Right renal pelvis (tissue), 4 donors: ENCODE data around the gene NRXN2. TPM values are rescaled to one million over a fixed set of nuclear protein-coding genes. Genes with fewer than 3 reads are reported as not detected.

Experiments
- DNase-seq, 4 donors: peaks; one replicate each; pipeline ENCODE4 v3.0.0-alpha.2; 2013; ENCODE audit warnings: low read depth in 4 of 4, low spot score in 3 of 4, missing footprints in 1 of 4
- polyA plus RNA-seq, 4 donors: library from polyadenylated mRNA; unstranded; fragments of 120-200 nt; gene quantifications; one replicate each; pipeline ENCODE4 v1.2.1, GENCODE V29; 2013; ENCODE audit not compliant: insufficient read length in 4 of 4

NRXN2 gene
- polyA plus RNA-seq, 4 donors, result 15.5 to 27.8 (median 17.0) TPM

DNA sequence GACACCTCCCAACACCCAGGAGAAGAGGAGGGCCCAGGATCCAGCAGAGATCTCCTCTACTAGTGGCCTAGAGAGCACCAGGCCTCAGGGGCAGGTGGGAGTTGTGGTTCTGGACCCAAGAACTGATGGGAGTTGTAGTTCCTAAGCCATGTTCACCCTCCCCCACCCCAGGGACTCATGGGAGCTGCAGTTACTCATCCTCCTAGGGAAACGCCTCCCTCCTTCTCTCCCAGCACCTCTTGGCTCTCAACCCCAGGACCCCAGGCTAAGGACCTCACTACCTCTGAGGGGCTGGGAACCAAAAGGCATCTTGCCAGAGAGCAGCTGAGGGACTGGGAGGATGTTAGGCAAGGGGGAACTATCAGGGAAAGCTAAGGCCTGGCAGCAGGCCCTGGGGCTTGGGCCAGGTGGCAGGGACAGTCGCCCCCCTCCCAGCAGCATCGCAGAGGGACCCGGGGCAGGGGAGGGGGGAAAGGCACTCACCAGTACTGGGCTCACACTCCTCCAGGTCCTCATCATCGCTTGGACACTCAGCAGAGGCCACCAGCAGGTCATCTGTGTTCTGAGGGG, 103.1 kb downstream of the NRXN2 start:
- DNase-seq, result peak in 1 of 4 donors; percentile 67

DNA sequence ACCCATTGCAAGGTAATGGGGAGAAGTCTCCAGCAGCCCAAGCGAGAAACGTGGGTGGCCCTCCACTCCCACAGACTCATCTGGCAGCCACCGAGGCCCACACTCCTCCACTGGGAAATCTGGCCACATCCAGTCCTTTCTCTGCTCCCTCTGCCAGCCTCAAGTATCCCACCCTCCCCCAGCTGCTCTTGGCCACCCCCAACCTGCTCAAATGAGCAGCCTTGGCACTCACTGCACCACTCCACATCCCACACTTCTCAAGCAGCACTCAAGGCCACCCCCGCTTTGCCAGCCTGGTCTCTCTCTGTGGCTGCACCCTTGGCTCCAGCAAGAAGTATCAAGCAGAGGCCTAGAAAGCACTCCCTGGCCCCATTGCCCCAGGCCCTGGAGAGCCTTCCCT, 103.8 kb downstream of the NRXN2 start:
- no peak for DNase-seq

DNA sequence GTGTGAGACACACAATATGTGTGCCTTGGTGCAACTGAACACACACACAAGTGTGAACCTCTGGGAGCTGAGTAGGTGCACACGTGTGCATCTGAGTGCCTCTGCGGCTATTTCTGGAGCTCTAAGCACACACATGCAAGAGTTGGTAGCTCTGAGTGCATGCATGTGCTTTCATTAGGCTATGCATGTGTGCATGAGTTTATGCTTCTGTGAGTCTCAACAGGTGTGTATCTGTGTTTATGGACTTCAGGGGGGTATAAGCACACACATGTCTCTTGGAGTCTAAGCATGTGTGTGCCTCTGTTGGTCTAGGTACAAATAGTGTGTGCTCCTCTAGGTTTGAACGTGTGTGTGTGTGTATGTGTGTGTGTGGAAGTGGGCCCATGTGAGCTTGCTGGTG, 106.2 kb downstream of the NRXN2 start:
- DNase-seq, result no peak

DNA sequence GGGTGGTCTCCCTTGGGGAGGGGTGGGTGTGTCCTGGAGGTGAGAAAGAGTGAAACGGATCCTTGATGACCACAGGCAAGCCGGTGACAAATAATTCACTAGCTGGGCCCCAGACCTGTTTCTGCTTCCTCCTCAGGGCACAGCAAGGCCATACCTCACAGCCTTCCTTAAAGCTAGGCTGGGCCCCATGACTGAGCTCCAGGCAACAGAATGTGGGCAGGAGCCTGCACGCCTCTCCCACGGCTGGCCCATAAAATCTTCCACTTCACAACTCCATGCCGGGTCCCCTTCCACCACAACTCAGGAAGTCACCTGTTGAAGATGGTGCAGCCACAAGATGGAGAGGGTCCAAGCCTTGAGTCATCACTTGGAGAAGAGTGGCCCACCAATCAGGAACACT, 108.1 kb downstream of the NRXN2 start:
- no peak for DNase-seq

DNA sequence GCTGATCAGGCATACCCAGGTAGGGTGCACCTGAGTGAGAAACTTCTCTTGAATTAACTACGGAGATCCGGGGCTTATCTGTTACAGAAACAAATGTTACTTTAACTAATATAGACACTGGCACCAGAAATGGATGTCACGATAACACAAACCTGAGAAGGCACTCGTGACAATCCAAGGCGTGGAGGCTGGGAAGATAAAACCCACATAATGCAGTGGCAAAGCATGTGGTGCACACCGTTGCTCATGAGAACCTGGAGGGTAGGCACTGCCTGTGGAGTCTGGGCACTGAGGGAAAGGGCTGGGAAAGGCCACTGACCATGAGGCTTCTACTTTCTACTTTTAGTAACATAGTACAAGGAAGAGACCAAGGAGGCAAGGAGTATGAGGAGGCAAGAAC, 109.3 kb downstream of the NRXN2 start:
- no peak for DNase-seq

DNA sequence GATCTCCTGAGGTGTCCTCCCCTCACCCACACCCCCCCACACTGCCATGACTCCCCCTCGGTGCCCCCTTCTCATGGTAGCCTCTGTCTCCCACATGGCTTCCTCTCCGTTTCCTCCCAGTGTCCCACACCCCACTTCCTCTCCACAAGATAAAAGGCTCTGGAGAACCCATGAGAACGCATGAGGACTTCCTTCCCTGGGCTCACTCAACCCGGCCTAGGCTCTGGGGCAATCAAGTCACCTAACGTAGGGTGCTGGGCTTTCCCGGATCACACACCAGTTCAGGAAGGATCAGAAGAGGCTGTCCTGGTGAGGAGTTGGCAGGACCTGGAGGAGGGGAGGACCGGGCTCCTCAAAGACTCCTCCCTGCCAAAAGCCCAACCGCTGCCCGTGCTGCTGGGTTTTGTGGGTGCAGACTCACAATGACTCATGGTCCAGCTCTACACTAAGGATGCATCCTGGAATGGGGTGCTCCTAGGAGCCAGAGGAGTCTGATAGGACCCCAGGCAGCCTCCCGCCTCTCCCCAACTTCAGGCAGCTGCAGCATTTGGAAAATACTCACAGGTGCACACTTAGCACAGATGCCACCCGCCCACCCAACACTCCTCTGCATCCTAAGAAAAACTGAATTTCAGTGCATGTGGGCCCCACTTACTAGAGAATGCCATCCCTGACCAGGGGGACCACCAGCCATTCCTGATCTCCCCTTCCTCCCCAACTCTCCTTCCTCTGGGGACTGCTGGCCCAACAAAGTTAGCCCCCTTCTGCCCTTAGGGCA, 110.9 kb downstream of the NRXN2 start:
- no peak for DNase-seq

DNA sequence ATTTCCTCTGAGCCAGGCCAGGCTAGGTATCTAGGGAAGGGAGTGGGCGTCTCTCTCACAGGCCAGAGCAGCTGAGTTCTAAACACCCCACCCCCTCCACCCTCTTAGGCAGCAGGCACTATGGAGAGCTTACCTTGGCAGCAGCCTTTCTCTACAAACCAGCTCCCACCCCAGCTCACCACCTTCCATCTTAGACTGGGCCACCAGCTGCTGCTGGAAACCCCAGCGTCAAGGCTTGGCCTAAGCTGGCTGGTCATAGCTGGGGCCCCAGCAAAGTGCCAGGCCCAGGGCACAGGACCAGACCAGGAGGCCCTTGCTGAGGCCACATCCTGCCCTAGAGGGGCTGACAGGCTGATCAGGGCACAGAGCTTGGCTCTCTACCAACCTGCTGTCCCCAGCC, 111.8 kb downstream of the NRXN2 start:
- DNase-seq, result no peak

DNA sequence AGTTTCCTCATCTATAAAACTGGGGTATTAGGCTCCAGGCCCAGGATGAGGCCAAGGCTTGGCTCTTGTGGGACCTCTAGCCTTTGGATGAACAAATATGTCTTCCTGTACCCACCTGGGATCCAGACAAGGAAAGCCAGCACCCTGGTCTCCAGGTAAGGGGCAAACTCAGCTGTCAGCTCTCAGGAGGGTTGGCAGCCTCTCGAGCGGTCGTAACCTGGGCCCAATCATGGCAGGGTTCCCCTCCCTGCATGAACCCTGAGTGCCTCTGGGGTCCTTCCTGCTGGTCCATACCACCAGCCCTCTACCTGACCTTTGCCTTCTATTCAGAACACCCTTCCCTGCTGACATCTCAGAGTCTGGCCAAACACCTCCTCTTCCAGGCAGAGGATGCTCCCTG, 112.4 kb downstream of the NRXN2 start:
- no peak for DNase-seq

DNA sequence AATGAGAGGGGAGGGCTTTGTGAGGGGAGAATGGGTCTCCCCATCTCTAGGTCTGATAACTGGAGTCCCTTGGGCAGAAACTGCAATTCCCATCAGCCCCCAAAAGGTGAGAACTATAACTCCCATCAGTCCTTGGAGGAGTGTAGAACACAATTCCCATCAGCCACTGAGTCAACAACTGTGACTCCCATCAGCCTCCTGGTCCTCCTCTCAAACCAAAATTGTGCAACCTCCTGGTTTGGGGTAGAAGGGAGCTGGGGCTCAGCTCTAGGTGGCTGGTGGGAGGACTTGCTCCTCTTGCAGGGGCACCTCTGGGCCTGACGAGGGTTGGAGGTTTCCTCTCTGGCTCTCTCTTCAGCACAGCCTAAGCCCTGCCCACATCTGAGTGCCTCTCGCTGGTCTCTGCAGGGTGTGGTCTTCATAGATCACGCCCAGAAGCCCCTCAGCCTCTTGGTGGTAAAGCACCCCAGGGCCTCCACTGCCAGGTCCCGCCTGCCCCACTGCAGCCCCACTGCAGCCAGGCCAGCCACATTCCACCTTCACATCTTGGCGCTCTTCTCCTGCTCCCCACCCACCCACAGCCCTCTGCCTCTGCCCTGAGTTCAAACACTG, 113.5 kb downstream of the NRXN2 start:
- DNase-seq, result no peak

DNA sequence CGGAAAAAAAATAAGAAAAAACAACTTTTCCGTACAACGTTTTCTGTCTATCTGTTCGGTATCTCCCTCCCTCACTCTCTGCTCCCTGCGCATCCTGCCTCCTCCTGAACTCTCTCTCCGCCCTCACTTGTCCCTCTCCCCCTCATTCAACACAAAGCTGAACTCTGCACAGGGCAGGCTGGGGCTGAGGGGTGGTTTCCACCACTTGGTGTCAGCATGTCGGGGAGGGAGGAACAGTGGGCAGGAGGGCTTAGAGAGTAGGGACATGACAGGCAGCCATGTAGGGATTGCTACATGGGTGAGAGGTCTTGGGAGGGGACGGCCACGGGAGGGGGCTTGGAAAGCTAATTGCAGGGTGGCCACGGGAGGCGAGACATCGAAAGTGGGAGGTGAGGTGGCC, 114.4 kb downstream of the NRXN2 start:
- no peak for DNase-seq

DNA sequence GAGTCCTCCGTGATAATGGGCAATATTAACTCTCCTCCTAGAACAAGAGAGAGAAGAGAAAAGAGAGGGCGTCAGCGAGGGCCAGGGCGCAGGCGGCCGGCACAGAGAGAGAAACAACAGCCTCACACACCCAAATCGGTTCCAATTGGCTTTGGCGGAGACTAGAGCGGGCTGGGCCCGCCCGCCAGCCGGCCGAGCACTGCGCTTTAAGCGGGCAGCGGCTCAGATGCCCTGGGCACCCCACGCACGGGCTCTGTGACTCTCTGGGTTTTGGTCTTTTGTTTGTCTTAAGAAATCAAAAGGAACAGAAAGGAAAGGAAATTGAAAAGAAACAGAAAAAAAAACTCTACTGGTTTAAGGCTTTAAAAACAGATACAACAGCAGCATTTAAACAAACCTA, 115.0 kb downstream of the NRXN2 start:
- no peak for DNase-seq

DNA sequence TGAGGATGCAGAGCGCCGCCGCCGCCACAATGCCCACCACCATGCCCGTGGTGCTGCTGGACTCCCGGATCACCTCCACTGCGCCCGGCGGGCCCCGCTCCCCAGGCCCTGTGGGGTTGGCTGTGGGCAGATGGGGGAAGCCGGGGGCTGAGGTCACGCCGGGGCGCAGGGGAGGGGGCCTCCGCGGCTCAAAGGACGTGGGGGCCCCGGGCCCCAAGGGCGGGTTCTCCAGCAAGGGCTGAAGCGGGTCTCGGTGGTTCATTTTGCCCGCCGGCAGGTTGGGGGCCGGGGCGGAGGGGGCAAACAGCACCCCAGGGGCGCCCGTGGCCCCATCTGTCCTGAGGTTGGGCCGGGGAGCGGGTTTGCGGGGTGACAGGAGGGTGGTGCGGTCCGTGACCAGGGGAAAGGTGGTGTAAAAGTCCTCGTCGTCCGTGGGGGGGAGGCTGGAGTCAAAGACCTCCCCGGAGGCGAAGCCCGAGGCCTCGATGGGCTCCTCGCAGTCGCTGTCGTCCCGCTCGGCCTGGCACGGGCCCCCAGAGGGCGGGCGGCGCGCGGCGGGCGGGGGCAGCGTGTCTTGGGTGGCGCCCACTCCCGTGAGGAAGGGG, 115.5 kb downstream of the NRXN2 start:
- no peak for DNase-seq

DNA sequence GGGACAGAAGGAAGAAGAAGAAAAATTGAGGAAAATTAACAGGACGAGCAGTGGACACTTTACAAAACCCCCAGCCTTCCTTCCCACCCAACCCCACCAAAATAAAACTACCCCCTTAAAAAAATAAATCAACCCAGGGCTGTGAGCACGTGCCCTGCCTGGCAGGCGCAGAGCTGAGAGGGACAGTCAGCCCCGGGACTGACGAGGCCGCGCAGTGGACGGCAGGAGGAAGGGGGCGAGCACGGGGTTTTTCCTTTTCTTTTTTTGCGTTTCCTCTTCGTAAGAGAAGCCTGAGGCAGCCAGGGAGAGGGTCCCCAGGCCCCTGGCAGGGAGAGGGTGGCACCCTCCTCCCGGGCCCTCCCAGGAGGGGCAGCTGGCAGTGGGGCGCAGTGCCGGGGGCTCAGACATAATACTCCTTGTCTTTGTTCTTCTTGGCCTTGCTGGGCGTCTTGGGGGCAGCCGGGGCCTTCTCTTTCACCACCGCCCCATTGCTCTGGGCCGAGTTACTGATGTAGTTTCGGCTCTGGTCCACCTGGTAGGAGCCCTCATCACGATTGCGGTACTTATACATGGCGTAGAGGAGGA, 116.1 kb downstream of the NRXN2 start:
- no peak for DNase-seq

DNA sequence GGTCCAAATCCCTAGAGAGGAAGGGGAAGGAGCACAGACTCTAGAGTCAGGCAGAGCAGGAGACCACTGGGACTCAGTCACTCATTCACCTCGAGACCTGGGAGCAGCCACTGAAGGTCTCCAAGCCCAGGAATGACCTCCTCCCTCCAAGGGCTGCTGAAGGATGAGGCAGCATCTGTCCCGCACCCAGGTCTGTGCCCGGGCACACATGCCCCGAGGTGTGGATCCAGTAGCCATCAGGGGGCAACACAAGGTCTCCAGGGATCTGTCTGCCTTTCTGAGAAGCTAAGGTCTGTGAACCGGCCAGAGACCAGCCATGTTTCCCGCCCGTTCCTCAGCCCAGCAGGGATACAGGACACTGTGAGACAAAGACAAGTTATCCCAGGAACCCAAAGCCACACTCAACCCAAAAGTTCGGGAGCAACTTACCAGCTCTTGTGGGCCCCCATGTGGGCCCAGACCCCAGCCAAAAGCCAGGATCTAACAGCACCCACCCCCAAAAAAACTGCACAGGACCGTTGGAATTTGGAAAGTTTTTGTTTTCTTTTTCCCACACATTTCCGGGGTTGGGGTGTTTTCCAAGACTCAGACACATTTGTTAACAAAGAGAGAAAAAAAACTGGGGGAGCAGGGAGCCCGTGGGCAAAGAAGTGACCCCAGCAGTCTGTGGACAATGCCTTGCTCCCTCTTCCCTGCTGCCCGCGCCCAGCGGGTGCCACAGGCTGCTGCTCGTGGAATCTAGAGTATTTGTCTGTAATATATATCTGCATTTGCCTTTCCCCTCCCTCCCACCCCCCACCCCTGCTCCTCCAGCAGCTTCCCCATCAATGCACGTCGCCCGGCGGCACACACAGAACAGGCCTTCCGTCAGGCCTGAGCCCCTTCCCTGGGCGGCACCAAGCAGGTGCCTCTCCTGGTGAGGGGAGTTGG, 117.1 kb downstream of the NRXN2 start:
- DNase-seq, result no peak

DNA sequence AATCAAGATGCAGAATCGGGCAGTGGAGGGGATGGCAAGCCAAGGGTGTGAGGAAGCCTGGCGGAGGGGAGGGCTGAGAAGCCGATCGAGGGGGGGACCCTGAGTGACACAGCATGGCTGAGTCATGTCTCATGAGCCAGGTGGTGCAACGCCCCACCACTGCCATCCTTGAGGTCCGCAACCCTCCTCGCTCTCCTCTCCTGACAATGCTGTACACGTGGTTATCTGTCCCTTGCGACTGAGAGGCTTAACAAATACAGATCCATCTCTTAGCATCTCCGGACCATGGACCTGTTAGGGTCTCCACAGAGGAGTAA, 117.8 kb downstream of the NRXN2 start:
- no peak for DNase-seq

DNA sequence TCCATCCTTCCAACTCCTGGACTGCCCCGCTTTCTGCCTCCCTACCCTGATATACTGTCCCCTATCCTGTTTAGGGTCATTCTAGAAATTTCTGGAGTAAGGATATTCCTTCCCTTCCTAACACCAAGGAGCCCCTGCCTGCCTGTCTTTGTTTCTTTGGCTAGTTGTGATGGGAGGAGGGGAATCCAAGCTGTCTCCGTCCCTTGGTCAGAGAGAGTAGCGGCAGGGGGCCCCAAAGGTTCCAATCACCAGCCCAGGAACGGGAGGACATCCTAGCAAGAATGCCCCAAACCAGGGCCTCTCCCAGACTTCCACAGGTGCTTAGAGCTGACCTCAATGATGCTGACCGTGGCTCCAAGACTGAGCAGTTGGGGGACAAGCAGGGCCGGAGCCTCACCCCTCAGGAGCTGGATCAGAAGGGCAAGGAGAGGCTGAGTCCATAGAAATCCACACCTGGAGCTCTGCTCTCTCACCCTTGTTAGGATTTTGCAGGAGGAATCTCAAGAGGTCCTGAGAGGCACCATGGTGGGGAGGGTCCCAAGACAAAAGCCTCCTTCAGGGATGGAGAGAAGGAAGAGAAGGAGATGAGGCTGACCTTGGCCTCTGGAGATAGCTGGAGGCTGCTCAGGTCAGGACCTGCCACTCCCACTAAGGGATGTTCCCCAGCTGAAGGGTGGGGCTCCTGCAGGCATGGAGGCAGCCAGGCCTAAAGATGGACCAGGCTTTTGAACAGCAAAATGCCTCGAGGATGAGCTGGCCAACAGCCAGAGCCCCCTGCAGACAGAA, 118.3 kb downstream of the NRXN2 start:
- no peak for DNase-seq

DNA sequence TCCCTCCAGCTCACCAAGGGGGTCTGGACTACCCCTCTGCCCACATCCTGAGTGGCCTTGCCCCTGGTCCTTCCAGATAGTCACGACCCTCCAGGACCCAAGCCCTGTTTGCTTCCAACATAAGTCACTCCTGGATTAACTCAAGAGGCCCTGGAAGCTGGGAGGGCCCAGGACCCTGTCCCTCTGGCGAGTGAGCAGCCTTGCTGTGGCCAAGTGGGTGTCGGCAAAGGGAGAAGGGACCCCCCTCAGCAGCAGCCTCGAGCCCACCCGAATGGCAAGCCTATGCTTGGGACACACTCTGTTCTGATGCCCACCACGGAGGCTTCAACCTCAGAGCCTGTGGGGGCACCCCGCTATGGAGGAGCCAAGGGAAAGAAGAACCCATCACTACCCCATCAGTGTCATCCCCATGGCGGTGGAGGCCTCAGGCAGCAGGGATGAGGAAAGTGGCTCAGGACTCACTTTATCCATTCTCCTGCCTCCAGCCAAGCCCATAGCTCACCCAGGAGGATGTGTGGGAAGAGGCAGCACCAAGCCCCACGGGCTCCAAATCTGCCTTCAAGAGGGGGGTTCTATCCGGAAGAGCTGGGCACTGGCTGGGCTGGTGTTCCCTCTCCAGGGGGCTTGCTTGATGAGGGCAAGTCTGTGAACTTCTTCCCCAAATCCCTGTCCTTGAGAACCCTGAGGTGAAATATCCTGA, 119.4 kb downstream of the NRXN2 start:
- no peak for DNase-seq

DNA sequence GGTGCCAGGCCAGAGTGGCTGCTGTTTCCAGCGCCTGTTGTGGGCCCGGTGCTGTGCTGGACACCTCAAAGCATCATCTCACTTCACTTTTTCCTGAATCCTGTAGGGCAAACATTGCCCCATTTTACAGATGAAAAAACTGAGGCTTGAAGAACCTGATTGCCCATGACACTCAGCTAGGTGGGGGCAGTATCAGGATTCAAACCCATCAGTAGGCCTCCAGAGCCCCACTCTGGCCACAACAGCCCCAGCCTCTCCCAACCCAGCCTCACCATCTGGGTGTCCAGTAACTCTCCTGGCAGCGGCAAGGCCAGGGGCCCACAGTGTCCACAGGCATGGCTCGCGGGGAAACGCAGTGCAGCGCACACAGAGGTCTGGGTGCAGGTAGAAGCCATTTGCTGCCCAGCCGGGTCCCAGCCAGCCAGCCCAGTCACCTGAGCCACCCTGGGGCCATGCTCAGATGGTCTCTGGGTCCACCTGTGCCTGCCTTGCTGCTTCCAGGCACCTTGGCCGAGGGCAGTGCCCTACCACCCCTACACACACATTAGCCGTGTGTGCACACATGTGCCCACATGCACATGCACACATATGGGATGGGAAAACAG, 120.4 kb downstream of the NRXN2 start:
- DNase-seq, result no peak
